SK-N-SH treated with all-trans-retinoic acid at 6 μM for 48 hours (cell line): Measurements from ENCODE around the gene EGLN2.

Source experiments
- CSDC2 ChIP-seq: fragments of 250-450 bp; sonication (Bioruptor Pico); IDR thresholded peaks from 2 replicates; pipeline ENCODE4 v1.5.0; 2020; ENCODE audit warnings: mild to moderate bottlenecking, moderate library complexity
- GLIS3 ChIP-seq: fragments of 250-450 bp; sonication (Bioruptor Pico); IDR thresholded peaks from 2 replicates; pipeline ENCODE4 v1.5.0; 2020; ENCODE audit warnings: mild to moderate bottlenecking, moderate library complexity
- OSR1 ChIP-seq: fragments of 250-450 bp; sonication (Bioruptor Pico); IDR thresholded peaks from 2 replicates; pipeline ENCODE4 v1.8.0; 2022; ENCODE audit warnings: moderate library complexity, mild to moderate bottlenecking, inconsistent platforms
- RARB ChIP-seq: fragments of 250-450 bp; sonication (Bioruptor Pico); IDR thresholded peaks from 2 replicates; pipeline ENCODE4 v1.8.0; 2021; ENCODE audit warnings: mild to moderate bottlenecking, moderate library complexity
- SNAI2 ChIP-seq: fragments of 250-450 bp; sonication (Bioruptor Pico); IDR thresholded peaks from 2 replicates; pipeline ENCODE4 v1.5.0; 2020; ENCODE audit warnings: mild to moderate bottlenecking, moderate library complexity
- ZC3H10 ChIP-seq: fragments of 250-450 bp; sonication (Bioruptor Pico); IDR thresholded peaks from 2 replicates; pipeline ENCODE4 v1.5.1; 2021; ENCODE audit warnings: mild to moderate bottlenecking, moderate library complexity
- ZFP30 ChIP-seq: fragments of 450-650 bp; formaldehyde crosslinking; IDR thresholded peaks from 2 replicates; pipeline ENCODE4 v1.5.0; 2022; ENCODE audit warnings: mild to moderate bottlenecking, moderate library complexity
- TF ChIP-seq, protein P1 (sequence below): fragments of 250-450 bp; sonication (Bioruptor Pico); IDR thresholded peaks from 2 replicates; pipeline ENCODE4 v1.5.1; 2020; ENCODE audit warnings: low read depth, mild to moderate bottlenecking, moderate library complexity
- TF ChIP-seq, protein P2 (sequence below): fragments of 250-450 bp; sonication (Bioruptor Pico); IDR thresholded peaks from 2 replicates; pipeline ENCODE4 v1.8.0; 2020; ENCODE audit warnings: mild to moderate bottlenecking, moderate library complexity, borderline replicate concordance
- TF ChIP-seq, protein P3 (sequence below): fragments of 250-450 bp; sonication (Bioruptor Pico); IDR thresholded peaks from 2 replicates; pipeline ENCODE4 v1.5.0; 2020; ENCODE audit warnings: mild to moderate bottlenecking, moderate library complexity

DNA sequence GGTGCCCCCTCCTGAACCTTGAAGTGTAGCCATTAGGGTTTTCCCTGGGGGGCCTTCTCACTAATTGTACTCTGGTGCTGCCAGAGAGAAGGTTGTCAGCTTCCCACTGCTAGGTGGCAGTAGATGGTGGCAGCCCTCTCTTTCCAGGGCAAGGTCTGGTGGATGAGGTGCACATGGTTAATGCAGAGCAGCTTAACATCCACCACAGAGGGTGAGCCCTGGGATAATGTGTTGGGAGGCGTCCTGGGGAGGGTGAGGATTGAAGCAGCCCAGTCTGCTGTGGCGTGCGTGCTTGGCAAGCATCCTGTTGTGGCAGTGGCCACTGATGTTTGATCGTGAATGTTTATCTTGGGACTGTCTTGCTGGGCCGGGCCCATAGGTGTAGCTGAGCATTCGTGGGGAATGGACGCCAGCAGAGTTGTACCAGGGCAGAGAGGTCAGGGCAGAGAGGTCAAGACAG, 5.8 kb downstream of the EGLN2 start:
- TF ChIP-seq, protein P1, sequence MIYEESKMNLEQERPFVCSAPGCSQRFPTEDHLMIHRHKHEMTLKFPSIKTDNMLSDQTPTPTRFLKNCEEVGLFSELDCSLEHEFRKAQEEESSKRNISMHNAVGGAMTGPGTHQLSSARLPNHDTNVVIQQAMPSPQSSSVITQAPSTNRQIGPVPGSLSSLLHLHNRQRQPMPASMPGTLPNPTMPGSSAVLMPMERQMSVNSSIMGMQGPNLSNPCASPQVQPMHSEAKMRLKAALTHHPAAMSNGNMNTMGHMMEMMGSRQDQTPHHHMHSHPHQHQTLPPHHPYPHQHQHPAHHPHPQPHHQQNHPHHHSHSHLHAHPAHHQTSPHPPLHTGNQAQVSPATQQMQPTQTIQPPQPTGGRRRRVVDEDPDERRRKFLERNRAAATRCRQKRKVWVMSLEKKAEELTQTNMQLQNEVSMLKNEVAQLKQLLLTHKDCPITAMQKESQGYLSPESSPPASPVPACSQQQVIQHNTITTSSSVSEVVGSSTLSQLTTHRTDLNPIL, result no peak
- TF ChIP-seq CSDC2 (CRISPR knock-in tag) (no peak), RARB (CRISPR knock-in tag) (no peak), ZFP30 (CRISPR knock-in tag) (no peak), GLIS3 (CRISPR knock-in tag) (no peak), ZC3H10 (CRISPR knock-in tag) (no peak), SNAI2 (CRISPR knock-in tag) (no peak), OSR1 (no peak)
- TF ChIP-seq, protein P2, sequence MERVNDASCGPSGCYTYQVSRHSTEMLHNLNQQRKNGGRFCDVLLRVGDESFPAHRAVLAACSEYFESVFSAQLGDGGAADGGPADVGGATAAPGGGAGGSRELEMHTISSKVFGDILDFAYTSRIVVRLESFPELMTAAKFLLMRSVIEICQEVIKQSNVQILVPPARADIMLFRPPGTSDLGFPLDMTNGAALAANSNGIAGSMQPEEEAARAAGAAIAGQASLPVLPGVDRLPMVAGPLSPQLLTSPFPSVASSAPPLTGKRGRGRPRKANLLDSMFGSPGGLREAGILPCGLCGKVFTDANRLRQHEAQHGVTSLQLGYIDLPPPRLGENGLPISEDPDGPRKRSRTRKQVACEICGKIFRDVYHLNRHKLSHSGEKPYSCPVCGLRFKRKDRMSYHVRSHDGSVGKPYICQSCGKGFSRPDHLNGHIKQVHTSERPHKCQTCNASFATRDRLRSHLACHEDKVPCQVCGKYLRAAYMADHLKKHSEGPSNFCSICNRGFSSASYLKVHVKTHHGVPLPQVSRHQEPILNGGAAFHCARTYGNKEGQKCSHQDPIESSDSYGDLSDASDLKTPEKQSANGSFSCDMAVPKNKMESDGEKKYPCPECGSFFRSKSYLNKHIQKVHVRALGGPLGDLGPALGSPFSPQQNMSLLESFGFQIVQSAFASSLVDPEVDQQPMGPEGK (CRISPR knock-in tag), result no peak
- TF ChIP-seq, protein P3, sequence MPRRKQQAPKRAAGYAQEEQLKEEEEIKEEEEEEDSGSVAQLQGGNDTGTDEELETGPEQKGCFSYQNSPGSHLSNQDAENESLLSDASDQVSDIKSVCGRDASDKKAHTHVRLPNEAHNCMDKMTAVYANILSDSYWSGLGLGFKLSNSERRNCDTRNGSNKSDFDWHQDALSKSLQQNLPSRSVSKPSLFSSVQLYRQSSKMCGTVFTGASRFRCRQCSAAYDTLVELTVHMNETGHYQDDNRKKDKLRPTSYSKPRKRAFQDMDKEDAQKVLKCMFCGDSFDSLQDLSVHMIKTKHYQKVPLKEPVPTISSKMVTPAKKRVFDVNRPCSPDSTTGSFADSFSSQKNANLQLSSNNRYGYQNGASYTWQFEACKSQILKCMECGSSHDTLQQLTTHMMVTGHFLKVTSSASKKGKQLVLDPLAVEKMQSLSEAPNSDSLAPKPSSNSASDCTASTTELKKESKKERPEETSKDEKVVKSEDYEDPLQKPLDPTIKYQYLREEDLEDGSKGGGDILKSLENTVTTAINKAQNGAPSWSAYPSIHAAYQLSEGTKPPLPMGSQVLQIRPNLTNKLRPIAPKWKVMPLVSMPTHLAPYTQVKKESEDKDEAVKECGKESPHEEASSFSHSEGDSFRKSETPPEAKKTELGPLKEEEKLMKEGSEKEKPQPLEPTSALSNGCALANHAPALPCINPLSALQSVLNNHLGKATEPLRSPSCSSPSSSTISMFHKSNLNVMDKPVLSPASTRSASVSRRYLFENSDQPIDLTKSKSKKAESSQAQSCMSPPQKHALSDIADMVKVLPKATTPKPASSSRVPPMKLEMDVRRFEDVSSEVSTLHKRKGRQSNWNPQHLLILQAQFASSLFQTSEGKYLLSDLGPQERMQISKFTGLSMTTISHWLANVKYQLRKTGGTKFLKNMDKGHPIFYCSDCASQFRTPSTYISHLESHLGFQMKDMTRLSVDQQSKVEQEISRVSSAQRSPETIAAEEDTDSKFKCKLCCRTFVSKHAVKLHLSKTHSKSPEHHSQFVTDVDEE (CRISPR knock-in tag), result no peak
